ENCODE measurements around the gene EEFSEC.

Gene EEFSEC

GRCh38 chr3:128290484-128290883, 137.2 kb downstream of the EEFSEC start:
- POLR2A ChIA-PET (ENCODE audit: low non-redundant PET) = no interaction called here
- DNase-seq (ENCODE audit: low spot score) = no peak

GRCh38 chr3:128293930-128294329, 140.6 kb downstream of the EEFSEC start:
- POLR2A ChIA-PET (ENCODE audit: low non-redundant PET) = interaction anchor here (0.6 kb wide), 1 partner anchor 13 kb away, joined by 3 read pairs; no protein-coding TSS in a partner anchor

More at GRCh38 chr3:128290484-128290883, 137.2 kb downstream of the EEFSEC start:
- H3K27ac ChIP-seq = no peak overlapping the region
- TF ChIP-seq CTCF (conservative IDR thresholded peaks at IDR 0.05; ENCODE audit: low read depth) = no peak
- CTCF ChIA-PET = no interaction called here

GRCh38 chr3:128294999-128295468, 141.8 kb downstream of the EEFSEC start:
- ChIA-PET CTCF (no interaction called here), POLR2A (ENCODE audit: low non-redundant PET) (no interaction called here)
- no peak for TF ChIP-seq CTCF (conservative IDR thresholded peaks at IDR 0.05; ENCODE audit: low read depth)
- no peak overlapping the region for H3K27ac ChIP-seq
- no peak for DNase-seq (ENCODE audit: low spot score)

More at GRCh38 chr3:128293930-128294329, 140.6 kb downstream of the EEFSEC start:
- no peak for TF ChIP-seq CTCF (conservative IDR thresholded peaks at IDR 0.05; ENCODE audit: low read depth)
- DNase-seq (ENCODE audit: low spot score) = no peak
- CTCF ChIA-PET = no interaction called here
- H3K27ac ChIP-seq = no peak overlapping the region

- no peak overlapping the region for H3K27ac ChIP-seq
- no peak for DNase-seq (ENCODE audit: low spot score)
- POLR2A ChIA-PET (ENCODE audit: low non-redundant PET) = no interaction called here
- no peak for TF ChIP-seq CTCF (conservative IDR thresholded peaks at IDR 0.05; ENCODE audit: low read depth)
- CTCF ChIA-PET = interaction anchor here (0.7 to 2.1 kb wide), 2 partner anchors 11 to 114 kb away, joined by 4 to 6 read pairs; no protein-coding TSS in a partner anchor
Observed at GRCh38 chr3:128296469-128297251, 143.4 kb downstream of the EEFSEC start.

- H3K27ac ChIP-seq = no peak overlapping the region
- no peak for TF ChIP-seq CTCF (conservative IDR thresholded peaks at IDR 0.05; ENCODE audit: low read depth)
- POLR2A ChIA-PET (ENCODE audit: low non-redundant PET) = no interaction called here
- DNase-seq (ENCODE audit: low spot score) = peak; percentile 38
- CTCF ChIA-PET = interaction anchor here (0.9 to 2.1 kb wide), 2 partner anchors 10 to 14 kb away, joined by 4 to 6 read pairs; no protein-coding TSS in a partner anchor
Observed at GRCh38 chr3:128297401-128298138, 144.3 kb downstream of the EEFSEC start.

GRCh38 chr3:128301186-128302023, 148.1 kb downstream of the EEFSEC start:
- no peak for TF ChIP-seq CTCF (conservative IDR thresholded peaks at IDR 0.05; ENCODE audit: low read depth)
- DNase-seq (ENCODE audit: low spot score) = no peak
- ChIA-PET POLR2A (ENCODE audit: low non-redundant PET) (no interaction called here), CTCF (no interaction called here)
- H3K27ac ChIP-seq = no peak overlapping the region

All from RWPE1 (cell line).